HEK293T (cell line): Measurements from ENCODE around the gene CAMKK1.

Experiments used
- ARNT ChIP-seq: fragments of 450-650 bp; IDR thresholded peaks from 2 replicates; pipeline ENCODE4 v1.6.1; 2017; ENCODE audit warnings: mild to moderate bottlenecking
- BHLHE40 ChIP-seq: fragments of 450-650 bp; IDR thresholded peaks from 2 replicates; pipeline ENCODE4 v1.6.1; 2016; ENCODE audit warnings: mild to moderate bottlenecking, moderate library complexity, borderline replicate concordance
- CTBP1 ChIP-seq: fragments of 450-650 bp; IDR thresholded peaks from 2 replicates; pipeline ENCODE4 v1.6.1; 2016; ENCODE audit warnings: borderline replicate concordance
- ELF4 ChIP-seq: fragments of 450-650 bp; IDR thresholded peaks from 2 replicates; pipeline ENCODE4 v1.6.1; 2017; ENCODE audit warnings: antibody characterized with exemption
- FOXM1 ChIP-seq: fragments of 450-650 bp; IDR thresholded peaks from 2 replicates; pipeline ENCODE4 v1.6.1; 2017; ENCODE audit warnings: mild to moderate bottlenecking, borderline replicate concordance
- HDGF ChIP-seq: fragments of 450-650 bp; IDR thresholded peaks from 2 replicates; pipeline ENCODE4 v1.6.1; 2017; ENCODE audit warnings: antibody characterized with exemption, borderline replicate concordance
- NFRKB ChIP-seq: fragments of 450-650 bp; IDR thresholded peaks from 2 replicates; pipeline ENCODE4 v1.6.1; 2016; ENCODE audit warnings: mild to moderate bottlenecking, moderate library complexity
- SP1 ChIP-seq: fragments of 450-650 bp; IDR thresholded peaks from 2 replicates; pipeline ENCODE4 v1.6.1; 2017
- SUZ12 ChIP-seq: fragments of 450-650 bp; IDR thresholded peaks from 2 replicates; pipeline ENCODE4 v1.6.1; 2016; ENCODE audit warnings: mild to moderate bottlenecking
- ZNF384 ChIP-seq: fragments of 450-650 bp; IDR thresholded peaks from 2 replicates; pipeline ENCODE4 v1.6.1; 2016
- TF ChIP-seq, protein P1 (sequence below): fragments of 450-650 bp; IDR thresholded peaks from 2 replicates; pipeline ENCODE4 v1.6.1; 2016

DNA sequence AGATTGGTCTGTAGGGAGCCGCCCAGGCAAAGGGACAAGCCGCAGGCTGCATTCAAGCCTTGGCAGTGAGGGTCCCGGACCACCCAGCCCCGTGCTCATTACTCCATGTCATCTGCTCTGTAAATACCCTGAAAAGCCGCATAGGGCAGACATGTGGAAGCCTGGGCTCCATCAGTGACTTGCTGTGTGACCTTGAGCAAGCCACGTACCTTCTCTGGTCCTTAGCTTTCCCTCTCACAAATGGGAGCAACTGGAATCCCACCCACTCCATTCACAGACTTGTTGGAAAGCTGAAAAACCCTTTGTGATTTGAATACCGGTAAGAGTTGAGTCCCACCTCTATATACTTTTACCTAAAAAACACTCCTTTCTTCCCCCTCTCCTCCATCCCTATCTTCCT lies 11.9 kb downstream of the CAMKK1 start:
- TF ChIP-seq ZNF384, result no peak
- TF ChIP-seq SP1, result no peak
- TF ChIP-seq, protein P1, sequence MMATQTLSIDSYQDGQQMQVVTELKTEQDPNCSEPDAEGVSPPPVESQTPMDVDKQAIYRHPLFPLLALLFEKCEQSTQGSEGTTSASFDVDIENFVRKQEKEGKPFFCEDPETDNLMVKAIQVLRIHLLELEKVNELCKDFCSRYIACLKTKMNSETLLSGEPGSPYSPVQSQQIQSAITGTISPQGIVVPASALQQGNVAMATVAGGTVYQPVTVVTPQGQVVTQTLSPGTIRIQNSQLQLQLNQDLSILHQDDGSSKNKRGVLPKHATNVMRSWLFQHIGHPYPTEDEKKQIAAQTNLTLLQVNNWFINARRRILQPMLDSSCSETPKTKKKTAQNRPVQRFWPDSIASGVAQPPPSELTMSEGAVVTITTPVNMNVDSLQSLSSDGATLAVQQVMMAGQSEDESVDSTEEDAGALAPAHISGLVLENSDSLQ, result no peak
- TF ChIP-seq NFRKB, result no peak
- TF ChIP-seq ELF4, result no peak
- TF ChIP-seq SUZ12, result no peak
- no peak for TF ChIP-seq BHLHE40
- TF ChIP-seq HDGF, result no peak
- no peak for TF ChIP-seq FOXM1
- TF ChIP-seq ARNT, result no peak
- no peak for TF ChIP-seq CTBP1
